NCI-H2107 (cell line): Measurements from ENCODE around the gene MAP3K2.

Source experiments
- DNase-seq: peaks from one replicate; lab custom pipeline; 2025; lab: John Stamatoyannopoulos, UW

The MAP3K2 gene, protein sequence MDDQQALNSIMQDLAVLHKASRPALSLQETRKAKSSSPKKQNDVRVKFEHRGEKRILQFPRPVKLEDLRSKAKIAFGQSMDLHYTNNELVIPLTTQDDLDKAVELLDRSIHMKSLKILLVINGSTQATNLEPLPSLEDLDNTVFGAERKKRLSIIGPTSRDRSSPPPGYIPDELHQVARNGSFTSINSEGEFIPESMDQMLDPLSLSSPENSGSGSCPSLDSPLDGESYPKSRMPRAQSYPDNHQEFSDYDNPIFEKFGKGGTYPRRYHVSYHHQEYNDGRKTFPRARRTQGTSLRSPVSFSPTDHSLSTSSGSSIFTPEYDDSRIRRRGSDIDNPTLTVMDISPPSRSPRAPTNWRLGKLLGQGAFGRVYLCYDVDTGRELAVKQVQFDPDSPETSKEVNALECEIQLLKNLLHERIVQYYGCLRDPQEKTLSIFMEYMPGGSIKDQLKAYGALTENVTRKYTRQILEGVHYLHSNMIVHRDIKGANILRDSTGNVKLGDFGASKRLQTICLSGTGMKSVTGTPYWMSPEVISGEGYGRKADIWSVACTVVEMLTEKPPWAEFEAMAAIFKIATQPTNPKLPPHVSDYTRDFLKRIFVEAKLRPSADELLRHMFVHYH

GRCh38 chr2:127387655-127388422, at the start of gene MAP3K2:
MAP3K2 (minus strand) TSS chr2:127387975; CDS start chr2:127343129, 44,846 bp downstream.
- peak; percentile 90 for DNase-seq

DNA sequence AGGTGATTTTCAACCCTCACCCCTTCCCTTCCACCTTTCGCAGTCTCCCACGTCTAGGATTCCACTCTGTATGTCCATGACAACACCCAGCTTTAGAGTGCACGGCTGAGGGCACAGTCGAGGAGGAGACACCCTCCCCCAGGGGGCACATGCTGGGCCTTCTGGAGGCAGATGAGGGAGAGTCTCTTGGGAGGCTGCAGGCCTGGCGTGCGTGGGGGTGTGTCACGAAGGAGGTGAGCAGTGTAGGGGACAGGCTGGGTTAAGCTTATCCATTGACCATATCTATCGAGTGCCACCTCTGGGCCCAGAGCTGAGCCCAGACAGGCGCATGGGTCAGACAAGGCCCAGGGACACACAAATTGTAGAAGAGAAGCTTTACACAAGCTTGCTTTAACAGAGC, 49.3 kb upstream of the MAP3K2 start:
- no peak for DNase-seq

GRCh38 chr2:127434515-127434914, 46.7 kb upstream of the MAP3K2 start:
- no peak for DNase-seq

DNA sequence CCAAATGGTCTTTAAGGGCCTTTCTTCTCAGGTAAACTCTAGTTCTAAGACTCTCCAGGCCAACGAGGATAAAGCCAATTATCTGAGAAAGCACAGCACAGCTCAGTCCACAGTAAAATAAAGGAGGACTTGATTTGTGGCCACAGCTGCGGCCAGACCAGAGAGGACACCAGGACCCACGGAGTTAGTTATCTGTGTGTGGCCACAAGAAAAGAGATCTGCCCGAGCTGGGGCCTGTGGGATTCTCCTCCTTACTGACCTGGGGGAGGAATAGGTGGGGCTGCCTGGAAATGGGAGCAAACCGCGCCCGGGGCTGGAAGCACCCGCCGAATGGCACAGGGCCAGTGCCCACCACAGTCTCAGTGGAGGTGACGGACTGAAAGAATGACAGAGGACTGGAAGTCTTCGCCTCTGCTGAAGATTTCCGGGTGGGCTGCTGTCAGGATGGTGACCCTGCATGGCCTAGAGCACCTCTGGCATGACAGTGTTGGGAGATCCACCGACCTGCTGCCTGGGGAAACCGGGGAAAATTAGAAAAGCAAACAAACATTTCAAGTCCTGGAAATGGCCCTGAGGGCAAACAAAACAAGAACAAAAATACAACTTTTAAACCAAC, 43.7 kb upstream of the MAP3K2 start:
- no peak for DNase-seq

- no peak for DNase-seq
Observed at GRCh38 chr2:127429844-127430425, 42.2 kb upstream of the MAP3K2 start.

- no peak for DNase-seq
Observed at GRCh38 chr2:127429291-127429690, 41.5 kb upstream of the MAP3K2 start.

GRCh38 chr2:127428815-127429109, 41.0 kb upstream of the MAP3K2 start:
- DNase-seq, result no peak

DNA sequence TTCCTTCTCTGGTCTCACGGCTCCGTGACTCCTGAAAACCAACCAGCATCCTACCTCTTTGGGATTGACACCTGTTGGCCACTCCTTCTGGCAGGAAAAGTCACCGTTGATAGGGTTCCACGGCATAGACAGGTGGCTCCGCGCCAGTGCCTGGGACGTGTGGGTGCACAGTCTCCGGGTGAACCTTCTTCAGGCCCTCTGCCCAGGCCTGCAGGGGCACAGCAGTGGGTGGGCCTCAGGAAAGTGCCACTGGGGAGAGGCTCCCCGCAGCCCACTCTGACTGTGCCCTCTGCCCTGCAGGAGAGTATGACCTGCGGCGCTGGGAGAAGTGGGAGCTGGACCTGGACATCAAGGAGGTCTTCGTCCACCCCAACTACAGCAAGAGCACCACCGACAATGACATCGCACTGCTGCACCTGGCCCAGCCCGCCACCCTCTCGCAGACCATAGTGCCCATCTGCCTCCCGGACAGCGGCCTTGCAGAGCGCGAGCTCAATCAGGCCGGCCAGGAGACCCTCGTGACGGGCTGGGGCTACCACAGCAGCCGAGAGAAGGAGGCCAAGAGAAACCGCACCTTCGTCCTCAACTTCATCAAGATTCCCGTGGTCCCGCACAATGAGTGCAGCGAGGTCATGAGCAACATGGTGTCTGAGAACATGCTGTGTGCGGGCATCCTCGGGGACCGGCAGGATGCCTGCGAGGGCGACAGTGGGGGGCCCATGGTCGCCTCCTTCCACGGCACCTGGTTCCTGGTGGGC, 40.5 kb upstream of the MAP3K2 start:
- DNase-seq, result no peak

- DNase-seq, result no peak
Observed at GRCh38 chr2:127427376-127428056, 39.7 kb upstream of the MAP3K2 start.

DNA sequence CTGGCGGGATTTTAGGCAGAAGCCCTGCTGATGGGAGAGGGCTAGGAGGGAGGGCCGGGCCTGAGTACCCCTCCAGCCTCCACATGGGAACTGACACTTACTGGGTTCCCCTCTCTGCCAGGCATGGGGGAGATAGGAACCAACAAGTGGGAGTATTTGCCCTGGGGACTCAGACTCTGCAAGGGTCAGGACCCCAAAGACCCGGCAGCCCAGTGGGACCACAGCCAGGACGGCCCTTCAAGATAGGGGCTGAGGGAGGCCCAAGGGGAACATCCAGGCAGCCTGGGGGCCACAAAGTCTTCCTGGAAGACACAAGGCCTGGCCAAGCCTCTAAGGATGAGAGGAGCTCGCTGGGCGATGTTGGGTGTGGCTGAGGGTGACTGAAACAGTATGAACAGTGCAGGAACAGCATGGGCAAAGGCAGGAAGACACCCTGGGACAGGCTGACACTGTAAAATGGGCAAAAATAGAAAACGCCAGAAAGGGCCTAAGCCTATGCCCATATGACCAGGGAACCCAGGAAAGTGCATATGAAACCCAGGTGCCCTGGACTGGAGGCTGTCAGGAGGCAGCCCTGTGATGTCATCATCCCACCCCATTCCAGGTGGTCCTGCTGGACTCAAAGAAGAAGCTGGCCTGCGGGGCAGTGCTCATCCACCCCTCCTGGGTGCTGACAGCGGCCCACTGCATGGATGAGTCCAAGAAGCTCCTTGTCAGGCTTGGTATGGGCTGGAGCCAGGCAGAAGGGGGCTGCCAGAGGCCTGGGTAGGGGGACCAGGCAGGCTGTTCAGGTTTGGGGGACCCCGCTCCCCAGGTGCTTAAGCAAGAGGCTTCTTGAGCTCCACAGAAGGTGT, 39.0 kb upstream of the MAP3K2 start:
- no peak for DNase-seq

DNA sequence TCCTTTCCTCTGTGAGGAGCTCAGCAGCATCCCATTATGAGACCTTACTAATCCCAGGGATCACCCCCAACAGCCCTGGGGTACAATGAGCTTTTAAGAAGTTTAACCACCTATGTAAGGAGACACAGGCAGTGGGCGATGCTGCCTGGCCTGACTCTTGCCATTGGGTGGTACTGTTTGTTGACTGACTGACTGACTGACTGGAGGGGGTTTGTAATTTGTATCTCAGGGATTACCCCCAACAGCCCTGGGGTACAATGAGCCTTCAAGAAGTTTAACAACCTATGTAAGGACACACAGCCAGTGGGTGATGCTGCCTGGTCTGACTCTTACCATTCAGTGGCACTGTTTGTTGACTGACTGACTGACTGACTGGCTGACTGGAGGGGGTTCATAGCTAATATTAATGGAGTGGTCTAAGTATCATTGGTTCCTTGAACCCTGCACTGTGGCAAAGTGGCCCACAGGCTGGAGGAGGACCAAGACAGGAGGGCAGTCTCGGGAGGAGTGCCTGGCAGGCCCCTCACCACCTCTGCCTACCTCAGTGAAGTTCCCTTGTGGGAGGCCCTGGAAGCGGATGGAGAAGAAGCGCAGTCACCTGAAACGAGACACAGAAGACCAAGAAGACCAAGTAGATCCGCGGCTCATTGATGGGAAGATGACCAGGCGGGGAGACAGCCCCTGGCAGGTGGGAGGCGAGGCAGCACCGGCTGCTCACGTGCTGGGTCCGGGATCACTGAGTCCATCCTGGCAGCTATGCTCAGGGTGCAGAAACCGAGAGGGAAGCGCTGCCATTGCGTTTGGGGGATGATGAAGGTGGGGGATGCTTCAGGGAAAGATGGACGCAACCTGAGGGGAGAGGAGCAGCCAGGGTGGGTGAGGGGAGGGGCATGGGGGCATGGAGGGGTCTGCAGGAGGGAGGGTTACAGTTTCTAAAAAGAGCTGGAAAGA, 38.0 kb upstream of the MAP3K2 start:
- no peak for DNase-seq

- no peak for DNase-seq
Observed at GRCh38 chr2:127424598-127425520, 37.1 kb upstream of the MAP3K2 start.

GRCh38 chr2:127423880-127424279, 36.1 kb upstream of the MAP3K2 start:
- DNase-seq, result no peak

DNA sequence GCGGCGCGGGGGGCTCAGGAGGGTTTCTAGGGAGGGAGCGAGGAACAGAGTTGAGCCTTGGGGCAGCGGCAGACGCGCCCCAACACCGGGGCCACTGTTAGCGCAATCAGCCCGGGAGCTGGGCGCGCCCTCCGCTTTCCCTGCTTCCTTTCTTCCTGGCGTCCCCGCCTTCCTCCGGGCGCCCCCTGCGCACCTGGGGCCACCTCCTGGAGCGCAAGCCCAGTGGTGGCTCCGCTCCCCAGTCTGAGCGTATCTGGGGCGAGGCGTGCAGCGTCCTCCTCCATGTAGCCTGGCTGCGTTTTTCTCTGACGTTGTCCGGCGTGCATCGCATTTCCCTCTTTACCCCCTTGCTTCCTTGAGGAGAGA, 35.7 kb upstream of the MAP3K2 start:
- peak; percentile 40 for DNase-seq

- no peak for DNase-seq
Observed at GRCh38 chr2:127422559-127423477, 35.0 kb upstream of the MAP3K2 start.

DNA sequence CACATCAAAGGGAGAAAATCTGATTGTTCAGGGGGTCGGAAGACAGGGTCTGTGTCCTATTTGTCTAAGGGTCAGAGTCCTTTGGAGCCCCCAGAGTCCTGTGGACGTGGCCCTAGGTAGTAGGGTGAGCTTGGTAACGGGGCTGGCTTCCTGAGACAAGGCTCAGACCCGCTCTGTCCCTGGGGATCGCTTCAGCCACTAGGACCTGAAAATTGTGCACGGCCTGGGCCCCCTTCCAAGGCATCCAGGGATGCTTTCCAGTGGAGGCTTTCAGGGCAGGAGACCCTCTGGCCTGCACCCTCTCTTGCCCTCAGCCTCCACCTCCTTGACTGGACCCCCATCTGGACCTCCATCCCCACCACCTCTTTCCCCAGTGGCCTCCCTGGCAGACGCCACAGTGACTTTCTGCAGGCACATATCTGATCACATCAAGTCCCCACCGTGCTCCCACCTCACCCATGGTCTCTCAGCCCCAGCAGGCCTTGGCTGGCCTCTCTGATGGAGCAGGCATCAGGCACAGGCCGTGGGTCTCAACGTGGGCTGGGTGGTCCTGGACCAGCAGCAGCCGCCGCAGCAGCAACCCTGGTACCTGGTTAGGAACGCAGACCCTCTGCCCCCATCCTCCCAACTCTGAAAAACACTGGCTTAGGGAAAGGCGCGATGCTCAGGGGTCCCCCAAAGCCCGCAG, 34.2 kb upstream of the MAP3K2 start:
- DNase-seq, result no peak
